ENCODE data around the gene CD6.

Gene CD6

GRCh38 chr11:60955571-60955970, 15.9 kb upstream of the CD6 start:
- no peak for TF ChIP-seq CTCF (IDR thresholded peaks at IDR 0.05; ENCODE audit: low read depth, low read length)
- no peak for TF ChIP-seq POLR2A (IDR thresholded peaks at IDR 0.05; ENCODE audit: extremely low read depth, insufficient read length)
- no peak for TF ChIP-seq MAX (IDR thresholded peaks at IDR 0.05; ENCODE audit: low read depth, low read length)
- TF ChIP-seq MYC (IDR thresholded peaks at IDR 0.05; ENCODE audit: low read depth, low read length), result no peak
- no peak for DNase-seq (ENCODE audit: low read depth)
- H3K4me3 ChIP-seq (ENCODE audit: low read depth, low read length), result no peak overlapping the region

- DNase-seq (ENCODE audit: low read depth), result no peak
- no peak for TF ChIP-seq CTCF (IDR thresholded peaks at IDR 0.05; ENCODE audit: low read depth, low read length)
- no peak for TF ChIP-seq POLR2A (IDR thresholded peaks at IDR 0.05; ENCODE audit: extremely low read depth, insufficient read length)
- TF ChIP-seq MYC (IDR thresholded peaks at IDR 0.05; ENCODE audit: low read depth, low read length), result no peak
- TF ChIP-seq MAX (IDR thresholded peaks at IDR 0.05; ENCODE audit: low read depth, low read length), result no peak
- H3K4me3 ChIP-seq (ENCODE audit: low read depth, low read length), result no peak overlapping the region
These were observed 14.3 kb upstream of the CD6 start for GRCh38 chr11:60957188-60957587.

GRCh38 chr11:60959431-60959830, 12.0 kb upstream of the CD6 start:
- H3K4me3 ChIP-seq (ENCODE audit: low read depth, low read length), result no peak overlapping the region

GRCh38 chr11:60960405-60960804, 11.1 kb upstream of the CD6 start:
- H3K4me3 ChIP-seq (ENCODE audit: low read depth, low read length), result no peak overlapping the region
- no peak for TF ChIP-seq MYC (IDR thresholded peaks at IDR 0.05; ENCODE audit: low read depth, low read length)
- TF ChIP-seq POLR2A (IDR thresholded peaks at IDR 0.05; ENCODE audit: extremely low read depth, insufficient read length), result no peak
- no peak for TF ChIP-seq MAX (IDR thresholded peaks at IDR 0.05; ENCODE audit: low read depth, low read length)
- no peak for TF ChIP-seq CTCF (IDR thresholded peaks at IDR 0.05; ENCODE audit: low read depth, low read length)
- DNase-seq (ENCODE audit: low read depth), result no peak

More at GRCh38 chr11:60959431-60959830, 12.0 kb upstream of the CD6 start:
- TF ChIP-seq CTCF (IDR thresholded peaks at IDR 0.05; ENCODE audit: low read depth, low read length) (no peak), MYC (IDR thresholded peaks at IDR 0.05; ENCODE audit: low read depth, low read length) (no peak)
- no peak for DNase-seq (ENCODE audit: low read depth)

GRCh38 chr11:60964801-60965200, 6.7 kb upstream of the CD6 start:
- TF ChIP-seq MYC (IDR thresholded peaks at IDR 0.05; ENCODE audit: low read depth, low read length) (no peak), MAX (IDR thresholded peaks at IDR 0.05; ENCODE audit: low read depth, low read length) (no peak), POLR2A (IDR thresholded peaks at IDR 0.05; ENCODE audit: extremely low read depth, insufficient read length) (no peak), CTCF (IDR thresholded peaks at IDR 0.05; ENCODE audit: low read depth, low read length) (no peak)
- DNase-seq (ENCODE audit: low read depth), result no peak
- no peak overlapping the region for H3K4me3 ChIP-seq (ENCODE audit: low read depth, low read length)

GRCh38 chr11:60966890-60967289, 4.6 kb upstream of the CD6 start:
- TF ChIP-seq CTCF (IDR thresholded peaks at IDR 0.05; ENCODE audit: low read depth, low read length), result no peak
- TF ChIP-seq MYC (IDR thresholded peaks at IDR 0.05; ENCODE audit: low read depth, low read length), result no peak
- no peak for TF ChIP-seq POLR2A (IDR thresholded peaks at IDR 0.05; ENCODE audit: extremely low read depth, insufficient read length)
- no peak for TF ChIP-seq MAX (IDR thresholded peaks at IDR 0.05; ENCODE audit: low read depth, low read length)
- no peak for DNase-seq (ENCODE audit: low read depth)
- H3K4me3 ChIP-seq (ENCODE audit: low read depth, low read length), result no peak overlapping the region
